ENCODE measurements around the gene LIX1. TPM values are rescaled to one million over a fixed set of nuclear protein-coding genes. Genes with fewer than 3 reads are reported as not detected.

LIX1 gene
- total and polyA plus RNA-seq, 2 of the 13 experiments (the other 11 are each of a cell fraction or from before 2014, with no cell fraction given) = not detected

DNA sequence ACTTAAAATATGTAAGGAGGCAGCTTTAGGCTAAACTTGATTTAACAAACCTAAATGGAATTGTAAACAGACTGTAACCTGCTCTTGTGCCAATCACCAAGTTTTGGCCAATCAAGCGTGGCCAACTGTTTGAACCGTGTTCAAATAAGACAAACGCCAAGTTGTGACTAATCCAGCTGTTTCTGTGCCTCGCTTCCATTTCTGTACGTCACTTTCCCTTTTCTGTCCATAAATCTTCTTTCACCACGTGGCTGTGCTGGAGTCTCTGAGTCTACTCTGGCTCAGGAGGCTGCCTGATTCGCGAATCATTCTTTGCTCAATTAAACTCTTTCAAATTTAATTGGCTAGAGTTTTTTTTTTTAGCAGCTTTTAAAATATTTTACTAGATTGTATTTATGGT lies 71.3 kb downstream of the LIX1 start:
- no peaks in the 10 kb centered on the region for H3K36me3 ChIP-seq (replicated peaks in 1 of 2; ENCODE audit: control insufficient read depth in 1 of 2, insufficient read depth in 2 of 2, low read length in 2 of 2)
- no peak overlapping the region for H3K4me2 ChIP-seq (ENCODE audit: low read depth, low read length)
- no peaks in the 10 kb centered on the region for H3K9me3 ChIP-seq (ENCODE audit: low read length)
- in situ Hi-C loops (cut with HindIII; ENCODE audit: extremely low pct_ligation_motif_present, low pct_unique_long_range_greater_than_20kb) = no loop called here
- intact Hi-C loops (cut with micrococcal nuclease; ENCODE audit: unreplicated experiment) = no loop called here
- H3K4me3 ChIP-seq (replicated peaks in 1 of 3; ENCODE audit: insufficient read depth in 1 of 3, low read depth in 2 of 3, low read length in 3 of 3) = no peak overlapping the region
- H3K27me3 ChIP-seq (ENCODE audit: control insufficient read depth in 1 of 2, insufficient read depth in 2 of 2, low read length in 2 of 2) = no peaks in the 10 kb centered on the region; a peak in 1 of 5 replicates
- no peak for ATAC-seq
- no peaks in the 10 kb centered on the region for H4K20me1 ChIP-seq (ENCODE audit: insufficient read depth, low read length)
- no peak overlapping the region for H2AFZ ChIP-seq (ENCODE audit: low read length)
- ChIA-PET POLR2A (no interaction called here), CTCF (ENCODE audit: low intra/inter-chr PET ratio, low total read pairs) (no interaction called here)
- no peak overlapping the region for H3K27ac ChIP-seq (ENCODE audit: extremely low read length, insufficient read depth, low read length)
- no peaks in the 10 kb centered on the region for H3K4me1 ChIP-seq (ENCODE audit: insufficient read depth, low read length)
- no peak for TF ChIP-seq ZNF615 (CRISPR knock-in tag; IDR thresholded peaks at IDR 0.05; ENCODE audit: borderline replicate concordance)
- TF ChIP-seq, protein P1, sequence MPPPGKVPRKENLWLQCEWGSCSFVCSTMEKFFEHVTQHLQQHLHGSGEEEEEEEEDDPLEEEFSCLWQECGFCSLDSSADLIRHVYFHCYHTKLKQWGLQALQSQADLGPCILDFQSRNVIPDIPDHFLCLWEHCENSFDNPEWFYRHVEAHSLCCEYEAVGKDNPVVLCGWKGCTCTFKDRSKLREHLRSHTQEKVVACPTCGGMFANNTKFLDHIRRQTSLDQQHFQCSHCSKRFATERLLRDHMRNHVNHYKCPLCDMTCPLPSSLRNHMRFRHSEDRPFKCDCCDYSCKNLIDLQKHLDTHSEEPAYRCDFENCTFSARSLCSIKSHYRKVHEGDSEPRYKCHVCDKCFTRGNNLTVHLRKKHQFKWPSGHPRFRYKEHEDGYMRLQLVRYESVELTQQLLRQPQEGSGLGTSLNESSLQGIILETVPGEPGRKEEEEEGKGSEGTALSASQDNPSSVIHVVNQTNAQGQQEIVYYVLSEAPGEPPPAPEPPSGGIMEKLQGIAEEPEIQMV (CRISPR knock-in tag; IDR thresholded peaks at IDR 0.05; ENCODE audit: low read depth) = no peak
- no peak for TF ChIP-seq ATM (IDR thresholded peaks at IDR 0.05; ENCODE audit: borderline replicate concordance)
- TF ChIP-seq KDM6A (CRISPR knock-in tag; IDR thresholded peaks at IDR 0.05; ENCODE audit: low read depth) = no peak
- no peak for TF ChIP-seq ZNF558 (CRISPR knock-in tag; IDR thresholded peaks at IDR 0.05; ENCODE audit: borderline replicate concordance)
- no peak for TF ChIP-seq ZNF607 (CRISPR knock-in tag; IDR thresholded peaks at IDR 0.05; ENCODE audit: borderline replicate concordance)
- TF ChIP-seq SRSF1 (optimal IDR thresholded peaks at IDR 0.05; ENCODE audit: low read depth, low read length) = no peak
- no peak for TF ChIP-seq MXD4 (CRISPR knock-in tag; IDR thresholded peaks at IDR 0.05)
- no peak for TF ChIP-seq ZNF652 (CRISPR knock-in tag; IDR thresholded peaks at IDR 0.05; ENCODE audit: borderline replicate concordance, low read depth)
- no peak for TF ChIP-seq PCBP1 (IDR thresholded peaks at IDR 0.05; ENCODE audit: borderline replicate concordance, low read depth, low read length)
- TF ChIP-seq ZNF251 (CRISPR knock-in tag; IDR thresholded peaks at IDR 0.05) = no peak
- no peak for TF ChIP-seq ZNF773 (CRISPR knock-in tag; IDR thresholded peaks at IDR 0.05; ENCODE audit: borderline replicate concordance)
- no peak for TF ChIP-seq ZNF547 (CRISPR knock-in tag; IDR thresholded peaks at IDR 0.05)
- BruUV-seq (replicated peaks) = no TSS peak
- 68% methylated on average over 8 of the region's 8 CpGs for WGBS (ENCODE audit: low lambda C conversion rate)
- no peak overlapping the region for H3K9ac ChIP-seq (ENCODE audit: insufficient read depth, low read depth, low read length)
- no peaks in the 10 kb centered on the region for H3K79me2 ChIP-seq (ENCODE audit: insufficient read depth, low read length)
- DNase-seq (ENCODE audit: low spot score) = no peak
- no peak for FAIRE-seq
